Thyroid gland (tissue), 4 donors: ENCODE results near the gene CCDC149. TPM values are rescaled to one million over a fixed set of nuclear protein-coding genes. Genes with fewer than 3 reads are reported as not detected.
A peak's percentile ranks its signal among the peaks of the same experiment; 100 is the strongest.

Source experiments
- DNase-seq, 2 donors: peaks; one replicate each; pipeline ENCODE4 v3.0.0-alpha.2; 2019
- H3K27ac ChIP-seq, 3 donors: fragments of 200-600 bp; sonication (generic); 1 replicate in 2 of 3; 2 replicates in 1 of 3; pipeline ENCODE4 v1.5.1; 2016 to 2019; ENCODE audit warnings: mild to moderate bottlenecking in 1 of 3, moderate library complexity in 1 of 3
- H3K27me3 ChIP-seq: fragments of 200-600 bp; sonication (generic); one replicate; pipeline ENCODE4 v1.5.1; 2019
- H3K36me3 ChIP-seq, 2 donors: fragments of 200-600 bp; sonication (generic); one replicate each; pipeline ENCODE4 v1.5.1; 2016 to 2019
- H3K4me1 ChIP-seq, 2 donors: fragments of 200-600 bp; sonication (generic); one replicate each; pipeline ENCODE4 v1.5.1; 2017 to 2019
- H3K4me3 ChIP-seq, 3 donors: fragments of 200-600 bp; sonication (generic); replicated peaks in 1 of 3; 1 replicate in 2 of 3; 2 replicates in 1 of 3; pipeline ENCODE4 v1.5.1; 2016; ENCODE audit warnings: mild to moderate bottlenecking in 1 of 3
- H3K9me3 ChIP-seq: fragments of 200-600 bp; sonication (generic); one replicate; pipeline ENCODE4 v1.5.1; 2017
- POLR2A ChIP-seq, 2 donors: fragments of 450-650 bp; IDR thresholded peaks; one replicate each; pipeline ENCODE4 v1.6.1; 2017; ENCODE audit warnings: antibody characterized with exemption in 2 of 2, mild to moderate bottlenecking in 2 of 2, moderate library complexity in 1 of 2
- WGBS, 2 donors: methylation state at CpG; one replicate each; pipeline ENCODE4 v1.1.5; 2017; 5-methylcytosine and 5-hydroxymethylcytosine counted together
- intact Hi-C: fragments of 100-400 bp; cut with DNase I; formaldehyde crosslinking; loops from one replicate; pipeline ENCODE4 v1.15.1; 2023
- total RNA-seq, 4 donors: library from RNA; depleted of rRNA; stranded (reverse); fragments of >200 nt; gene quantifications; one replicate each; pipeline ENCODE4 v1.2.3, GENCODE V29; 2016
- TF ChIP-seq, protein P1 (sequence below), 6 experiments: fragments of 200-600 bp in 3 of 6; fragments of 450-650 bp in 3 of 6; sonication (generic) in 3 of 6; IDR thresholded peaks; one replicate each; pipeline ENCODE4 v1.5.1; 2016 to 2019; ENCODE audit warnings: antibody characterized with exemption in 6 of 6, mild to moderate bottlenecking in 2 of 6, inconsistent platforms in 1 of 6, moderate library complexity in 1 of 6

Gene CCDC149
- total RNA-seq, 4 donors from 2014 or later: 19.3 to 29.2 (median 21.8) TPM

GRCh38 chr4:24807611-24808010 lies 105.2 kb downstream of the CCDC149 start:
- Histone ChIP-seq H3K4me1 (peaks cover 7 to 11% of the 10 kb centered on the region in 2 donors), H3K9me3 (no peaks in the 10 kb centered on the region), H3K27ac (no peak overlapping the region), H3K4me3 (no peak overlapping the region), H3K36me3 (no peaks in the 10 kb centered on the region), H3K27me3 (no peaks in the 10 kb centered on the region)
- intact Hi-C loops: no loop called here
- no peak for DNase-seq
- TF ChIP-seq, protein P1, sequence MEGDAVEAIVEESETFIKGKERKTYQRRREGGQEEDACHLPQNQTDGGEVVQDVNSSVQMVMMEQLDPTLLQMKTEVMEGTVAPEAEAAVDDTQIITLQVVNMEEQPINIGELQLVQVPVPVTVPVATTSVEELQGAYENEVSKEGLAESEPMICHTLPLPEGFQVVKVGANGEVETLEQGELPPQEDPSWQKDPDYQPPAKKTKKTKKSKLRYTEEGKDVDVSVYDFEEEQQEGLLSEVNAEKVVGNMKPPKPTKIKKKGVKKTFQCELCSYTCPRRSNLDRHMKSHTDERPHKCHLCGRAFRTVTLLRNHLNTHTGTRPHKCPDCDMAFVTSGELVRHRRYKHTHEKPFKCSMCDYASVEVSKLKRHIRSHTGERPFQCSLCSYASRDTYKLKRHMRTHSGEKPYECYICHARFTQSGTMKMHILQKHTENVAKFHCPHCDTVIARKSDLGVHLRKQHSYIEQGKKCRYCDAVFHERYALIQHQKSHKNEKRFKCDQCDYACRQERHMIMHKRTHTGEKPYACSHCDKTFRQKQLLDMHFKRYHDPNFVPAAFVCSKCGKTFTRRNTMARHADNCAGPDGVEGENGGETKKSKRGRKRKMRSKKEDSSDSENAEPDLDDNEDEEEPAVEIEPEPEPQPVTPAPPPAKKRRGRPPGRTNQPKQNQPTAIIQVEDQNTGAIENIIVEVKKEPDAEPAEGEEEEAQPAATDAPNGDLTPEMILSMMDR (IDR thresholded peaks at IDR 0.05): no peak
- TF ChIP-seq POLR2A (IDR thresholded peaks at IDR 0.05): no peak
- 77 to 80% methylated on average over 4 to 5 of the region's 5 CpGs for WGBS, 2 donors

DNA sequence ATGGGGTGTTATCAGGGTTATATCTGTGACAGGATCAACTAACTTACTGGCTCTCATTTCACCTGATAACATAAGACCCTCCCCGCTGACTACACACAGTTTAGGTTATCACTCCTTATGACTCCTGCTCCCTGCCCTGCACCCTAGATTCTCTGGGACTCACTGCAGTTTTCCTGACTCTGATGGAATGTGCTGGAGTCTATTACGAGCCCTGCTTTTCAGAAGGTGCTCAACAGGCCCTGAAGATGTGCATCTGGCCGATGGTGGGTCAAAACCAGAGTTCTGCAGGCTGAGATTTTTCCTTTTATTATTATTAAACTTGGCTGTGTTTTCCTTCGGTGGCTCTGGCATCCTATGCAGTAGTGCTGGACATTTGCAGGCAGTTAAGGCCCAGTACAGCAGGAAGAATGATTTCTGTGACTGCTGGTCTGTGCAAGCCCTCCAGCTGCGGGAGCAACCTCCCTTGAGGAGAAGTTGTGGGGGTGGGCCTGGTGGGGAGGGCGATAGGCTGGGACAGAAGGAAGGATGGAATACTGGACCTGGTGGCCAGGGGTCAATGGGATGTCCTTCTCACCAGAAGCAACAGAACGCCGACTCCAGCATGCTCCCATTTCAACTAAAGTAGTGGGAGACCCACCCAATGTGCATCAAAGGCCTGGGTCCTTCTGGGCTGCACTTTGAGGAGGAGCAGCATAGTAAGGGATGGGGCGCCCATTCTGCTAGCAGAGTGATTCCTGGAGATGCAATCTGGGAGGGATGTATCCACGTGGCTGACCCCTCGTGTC lies 106.4 kb downstream of the CCDC149 start:
- Histone ChIP-seq H3K9me3 (no peaks in the 10 kb centered on the region), H3K4me1 (peaks cover 7 to 13% of the 10 kb centered on the region in 2 donors), H3K36me3 (no peaks in the 10 kb centered on the region), H3K27ac (no peak overlapping the region), H3K4me3 (no peak overlapping the region), H3K27me3 (no peaks in the 10 kb centered on the region)
- 89 to 96% methylated on average over 11 of the region's 11 CpGs for WGBS, 2 donors
- TF ChIP-seq, protein P1 (IDR thresholded peaks at IDR 0.05): no peak
- no peak for TF ChIP-seq POLR2A (IDR thresholded peaks at IDR 0.05)
- intact Hi-C loops: no loop called here
- DNase-seq: no peak

DNA sequence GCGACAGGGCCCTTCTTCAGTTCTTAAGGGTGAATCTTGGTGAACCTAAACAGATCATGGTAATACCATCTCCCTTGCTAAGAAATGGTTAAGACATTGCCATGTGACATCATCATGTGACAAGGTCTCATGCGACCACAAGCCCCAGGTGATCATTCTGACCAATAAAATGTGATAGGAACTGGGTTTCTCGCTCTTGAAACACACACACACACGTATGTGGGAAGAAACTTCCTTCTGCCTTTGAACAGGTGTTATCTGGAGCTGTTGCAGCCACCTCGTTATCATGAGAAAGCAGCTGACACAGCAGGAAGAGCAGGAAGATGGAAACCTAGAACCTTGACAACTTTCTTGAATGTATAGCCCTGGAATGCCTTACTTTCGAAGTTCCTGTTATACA lies 107.3 kb downstream of the CCDC149 start:
- DNase-seq: no peak
- Histone ChIP-seq H3K9me3 (no peaks in the 10 kb centered on the region), H3K27ac (peak overlapping the region in 1 of 3 donors; percentile 48), H3K27me3 (no peaks in the 10 kb centered on the region), H3K4me3 (no peak overlapping the region), H3K36me3 (no peaks in the 10 kb centered on the region), H3K4me1 (peaks cover 15 to 20% of the 10 kb centered on the region in 2 donors)
- TF ChIP-seq, protein P1 (IDR thresholded peaks at IDR 0.05): no peak
- no peak for TF ChIP-seq POLR2A (IDR thresholded peaks at IDR 0.05)
- intact Hi-C loops: no loop called here
- WGBS, 2 donors: 79 to 88% methylated on average over 6 of the region's 6 CpGs

DNA sequence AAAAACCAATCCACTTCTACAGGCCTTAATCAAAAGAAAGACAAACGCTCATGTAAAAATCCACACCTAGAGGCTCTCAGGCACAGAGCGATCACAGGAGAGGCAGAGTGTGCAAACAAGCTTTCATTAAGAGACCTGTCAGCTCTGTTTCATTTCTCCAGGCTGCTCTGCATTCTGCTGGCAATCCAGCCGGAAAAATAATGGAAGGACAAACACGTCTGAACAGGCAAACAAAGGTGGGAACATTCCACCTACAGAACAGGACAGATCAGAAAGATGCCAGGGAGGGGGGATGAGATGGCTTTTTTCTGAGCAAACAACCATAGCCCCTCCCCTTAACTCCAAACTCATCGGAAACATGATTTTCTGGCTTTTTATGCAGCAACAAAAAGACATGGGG lies 107.8 kb downstream of the CCDC149 start:
- Histone ChIP-seq H3K36me3 (no peaks in the 10 kb centered on the region), H3K4me3 (no peak overlapping the region), H3K27ac (peak overlapping the region; percentile 27 to 48 (median 30)), H3K9me3 (no peaks in the 10 kb centered on the region), H3K27me3 (no peaks in the 10 kb centered on the region), H3K4me1 (peaks cover 17 to 24% of the 10 kb centered on the region in 2 donors)
- DNase-seq: peak; percentile 29 to 34
- TF ChIP-seq, protein P1 (IDR thresholded peaks at IDR 0.05): no peak
- no peak for TF ChIP-seq POLR2A (IDR thresholded peaks at IDR 0.05)
- 43 to 46% methylated on average over 5 of the region's 5 CpGs for whole genome bisulfite sequencing, 2 donors
- intact Hi-C loops: no loop called here

- TF ChIP-seq, protein P1 (IDR thresholded peaks at IDR 0.05): no peak
- TF ChIP-seq POLR2A (IDR thresholded peaks at IDR 0.05): no peak
- H3K4me1 ChIP-seq: peaks cover 17 to 31% of the 10 kb centered on the region in 2 donors
- DNase-seq: no peak
- 89 to 94% methylated on average over 6 of the region's 6 CpGs for WGBS, 2 donors
- no peak overlapping the region for H3K4me3 ChIP-seq
- no peak overlapping the region for H3K27ac ChIP-seq
- H3K27me3 ChIP-seq: no peaks in the 10 kb centered on the region
- intact Hi-C loops: no loop called here
- no peaks in the 10 kb centered on the region for H3K9me3 ChIP-seq
- no peaks in the 10 kb centered on the region for H3K36me3 ChIP-seq
Measured at GRCh38 chr4:24802648-24803047, 110.2 kb downstream of the CCDC149 start.
